Astrocyte (in vitro differentiated cells and primary cell): ENCODE data around the gene NME7. TPM values are rescaled to one million over a fixed set of nuclear protein-coding genes. Genes with fewer than 3 reads are reported as not detected.

ENCODE experiments used
- DNase-seq: peaks from one replicate; pipeline ENCODE4 v3.0.0-alpha.2; 2010; ENCODE audit warnings: low read depth
- FAIRE-seq: peaks from 2 replicates; lab custom pipeline; 2011; peaks lifted over from hg19 to GRCh38; lab: Jason Lieb, UNC
- H2AFZ ChIP-seq: 2 replicates; pipeline ENCODE4 v1.6.0; 2012; ENCODE audit warnings: low read depth, low read length, inconsistent platforms
- H3K27ac ChIP-seq: 2 replicates; pipeline ENCODE4 v1.5.1; 2011; ENCODE audit warnings: low read depth, low read length, inconsistent platforms
- H3K27me3 ChIP-seq: 2 replicates; pipeline ENCODE4 v1.6.0; 2011; ENCODE audit warnings: low read length, inconsistent platforms; ENCODE audit not compliant: insufficient read depth
- H3K36me3 ChIP-seq: 2 replicates; pipeline ENCODE4 v1.5.1; 2011; ENCODE audit warnings: low read length, inconsistent platforms; ENCODE audit not compliant: insufficient read depth
- H3K4me1 ChIP-seq: 2 replicates; pipeline ENCODE4 v1.5.1; 2011; ENCODE audit warnings: low read length, inconsistent platforms; ENCODE audit not compliant: insufficient read depth
- H3K4me2 ChIP-seq: 2 replicates; pipeline ENCODE4 v1.6.0; 2012; ENCODE audit warnings: low read length, inconsistent platforms
- H3K4me3 ChIP-seq: 2 replicates; pipeline ENCODE4 v1.5.1; 2011; ENCODE audit warnings: low read depth, mild to moderate bottlenecking, low read length, inconsistent platforms; ENCODE audit not compliant: insufficient read depth
- H3K79me2 ChIP-seq: 2 replicates; pipeline ENCODE4 v1.6.0; 2012; ENCODE audit warnings: mild to moderate bottlenecking, low read length, inconsistent platforms; ENCODE audit not compliant: insufficient read depth
- H3K9ac ChIP-seq: 2 replicates; pipeline ENCODE4 v1.6.0; 2012; ENCODE audit warnings: mild to moderate bottlenecking, low read length, inconsistent platforms
- H3K9me3 ChIP-seq: 2 replicates; pipeline ENCODE4 v1.5.1; 2012; ENCODE audit warnings: low read depth, mild to moderate bottlenecking, low read length, inconsistent platforms; ENCODE audit not compliant: insufficient read depth
- H4K20me1 ChIP-seq: 2 replicates; pipeline ENCODE4 v1.6.0; 2012; ENCODE audit warnings: low read length, inconsistent platforms; ENCODE audit not compliant: insufficient read depth
- H3K27ac Mint-ChIP-seq: one replicate; pipeline ENCODE4 v1.8.0; 2021; ENCODE audit warnings: mild to moderate bottlenecking, mixed read lengths; ENCODE audit not compliant: unreplicated experiment
- H3K27me3 Mint-ChIP-seq: one replicate; pipeline ENCODE4 v1.8.0; 2021; ENCODE audit warnings: low read depth, mixed read lengths; ENCODE audit not compliant: unreplicated experiment
- H3K36me3 Mint-ChIP-seq: one replicate; pipeline ENCODE4 v1.8.0; 2021; ENCODE audit warnings: low read depth, mixed read lengths; ENCODE audit not compliant: unreplicated experiment
- H3K4me1 Mint-ChIP-seq: one replicate; pipeline ENCODE4 v1.8.0; 2021; ENCODE audit warnings: low read depth, mixed read lengths; ENCODE audit not compliant: unreplicated experiment
- H3K4me3 Mint-ChIP-seq: one replicate; pipeline ENCODE4 v1.8.0; 2021; ENCODE audit warnings: mild to moderate bottlenecking, moderate library complexity, mixed read lengths; ENCODE audit not compliant: unreplicated experiment
- H3K9me3 Mint-ChIP-seq: one replicate; pipeline ENCODE4 v1.8.0; 2021; ENCODE audit warnings: mild to moderate bottlenecking, mixed read lengths; ENCODE audit not compliant: unreplicated experiment
- CTCF ChIP-seq: IDR thresholded peaks from 2 replicates; pipeline ENCODE4 v1.5.1; 2011; ENCODE audit warnings: low read depth, mild to moderate bottlenecking, inconsistent platforms, low read length, moderate library complexity; ENCODE audit not compliant: insufficient read depth
- EZH2 ChIP-seq: IDR thresholded peaks from 2 replicates; pipeline ENCODE4 v1.6.1; 2012; ENCODE audit warnings: mild to moderate bottlenecking, low read length, inconsistent platforms; ENCODE audit not compliant: insufficient read depth
- total RNA-seq: library from RNA; stranded (reverse); gene quantifications from 2 replicates; pipeline ENCODE4 v1.2.1, GENCODE V29; 2021

NME7 gene
- total RNA-seq, 1 donor from 2014 or later, result 21.2 TPM

GRCh38 chr1:169105434-169106094 is 262.0 kb downstream of the NME7 start:
- Histone ChIP-seq H3K9ac (peak overlapping the region; percentile 92), H3K27ac (no peak overlapping the region), H2AFZ (peak overlapping the region; percentile 52), H3K36me3 (no peaks in the 10 kb centered on the region), H3K79me2 (peaks cover 40% of the 10 kb centered on the region), H3K4me3 (peak overlapping the region; percentile 54), H3K9me3 (no peaks in the 10 kb centered on the region), H3K4me2 (peak overlapping the region; percentile 83), H3K27me3 (peaks cover 14% of the 10 kb centered on the region), H4K20me1 (peaks cover 11% of the 10 kb centered on the region), H3K4me1 (peaks cover 53% of the 10 kb centered on the region)
- Mint-ChIP-seq H3K36me3 (peaks cover 2% of the 10 kb centered on the region), H3K9me3 (peaks cover 1% of the 10 kb centered on the region), H3K4me1 (peaks cover 40% of the 10 kb centered on the region), H3K27ac (no peak overlapping the region), H3K4me3 (peak overlapping the region; percentile 70), H3K27me3 (peaks cover 4% of the 10 kb centered on the region)
- TF ChIP-seq CTCF (no peak), EZH2 (peak; percentile 55)
- no peak for DNase-seq
- no peak for FAIRE-seq

- Histone ChIP-seq H4K20me1 (peaks cover 11% of the 10 kb centered on the region), H3K4me1 (peaks cover 48% of the 10 kb centered on the region), H2AFZ (no peak overlapping the region), H3K27ac (no peak overlapping the region), H3K79me2 (peaks cover 35% of the 10 kb centered on the region), H3K4me3 (no peak overlapping the region), H3K36me3 (no peaks in the 10 kb centered on the region), H3K27me3 (peaks cover 14% of the 10 kb centered on the region), H3K4me2 (peak overlapping the region; percentile 83), H3K9me3 (no peaks in the 10 kb centered on the region), H3K9ac (no peak overlapping the region)
- peaks cover 2% of the 10 kb centered on the region for H3K36me3 Mint-ChIP-seq
- peaks cover 1% of the 10 kb centered on the region for H3K9me3 Mint-ChIP-seq
- peaks cover 39% of the 10 kb centered on the region for H3K4me1 Mint-ChIP-seq
- no peak overlapping the region for H3K27ac Mint-ChIP-seq
- TF ChIP-seq CTCF (no peak), EZH2 (no peak)
- peak overlapping the region; percentile 70 for H3K4me3 Mint-ChIP-seq
- H3K27me3 Mint-ChIP-seq, result peaks cover 4% of the 10 kb centered on the region
- DNase-seq, result no peak
- FAIRE-seq, result no peak
Observed at GRCh38 chr1:169105087-169105433, 262.5 kb downstream of the NME7 start.

- H3K4me3 Mint-ChIP-seq, result no peak overlapping the region
- Histone ChIP-seq H3K27ac (no peak overlapping the region), H3K4me1 (peaks cover 33% of the 10 kb centered on the region), H3K4me2 (peak overlapping the region; percentile 70), H3K79me2 (peaks cover 19% of the 10 kb centered on the region), H4K20me1 (peaks cover 11% of the 10 kb centered on the region), H2AFZ (no peak overlapping the region), H3K9ac (no peak overlapping the region), H3K36me3 (no peaks in the 10 kb centered on the region), H3K27me3 (peaks cover 14% of the 10 kb centered on the region), H3K9me3 (no peaks in the 10 kb centered on the region), H3K4me3 (no peak overlapping the region)
- H3K4me1 Mint-ChIP-seq, result peaks cover 31% of the 10 kb centered on the region
- FAIRE-seq, result no peak
- no peak overlapping the region for H3K27ac Mint-ChIP-seq
- TF ChIP-seq CTCF (no peak), EZH2 (no peak)
- no peak for DNase-seq
- H3K36me3 Mint-ChIP-seq, result peaks cover 2% of the 10 kb centered on the region
- H3K27me3 Mint-ChIP-seq, result peaks cover 4% of the 10 kb centered on the region
- peaks cover 1% of the 10 kb centered on the region for H3K9me3 Mint-ChIP-seq
Observed at GRCh38 chr1:169103480-169103893, 264.1 kb downstream of the NME7 start.
